VCaP (cell line): ENCODE measurements around the gene ABI3.

Experiments
- H3K27ac ChIP-seq: fragments of 450-650 bp; 2 replicates; pipeline ENCODE4 v1.5.1; 2017
- CTCF ChIP-seq: fragments of 450-650 bp; conservative IDR thresholded peaks from 2 replicates; pipeline ENCODE4 v1.5.1; 2017; ENCODE audit warnings: mild to moderate bottlenecking, moderate library complexity

The ABI3 gene

GRCh38 chr17:49247944-49248343 lies 37.4 kb downstream of the ABI3 start:
- TF ChIP-seq CTCF: no peak
- H3K27ac ChIP-seq: no peak overlapping the region

- TF ChIP-seq CTCF: no peak
- H3K27ac ChIP-seq: no peak overlapping the region
These were observed 38.8 kb downstream of the ABI3 start for GRCh38 chr17:49249292-49249794.

- no peak overlapping the region for H3K27ac ChIP-seq
- TF ChIP-seq CTCF: no peak
These were observed 39.5 kb downstream of the ABI3 start for GRCh38 chr17:49249890-49250522.

GRCh38 chr17:49252148-49252695 lies 41.7 kb downstream of the ABI3 start:
- TF ChIP-seq CTCF: no peak; the same call in 1 of the 2 replicates
- H3K27ac ChIP-seq: no peak overlapping the region

GRCh38 chr17:49254066-49254465 lies 43.6 kb downstream of the ABI3 start:
- H3K27ac ChIP-seq: no peak overlapping the region
- TF ChIP-seq CTCF: peak; percentile 23

- H3K27ac ChIP-seq: no peak overlapping the region
- TF ChIP-seq CTCF: no peak
These were observed 44.6 kb downstream of the ABI3 start for GRCh38 chr17:49255125-49255524.

- TF ChIP-seq CTCF: no peak
- no peak overlapping the region for H3K27ac ChIP-seq
These were observed 47.9 kb downstream of the ABI3 start for GRCh38 chr17:49258394-49258793.
